Right renal pelvis (tissue), 4 donors: ENCODE measurements around the gene HCRTR2. TPM values are rescaled to one million over a fixed set of nuclear protein-coding genes. Genes with fewer than 3 reads are reported as not detected.
"Not testable (repeated sequence)": the region's sequence is repeated elsewhere in the genome, so short reads cannot be mapped to it uniquely, and the experiment has no call there.

Experiments used
- DNase-seq, 4 donors: peaks; one replicate each; pipeline ENCODE4 v3.0.0-alpha.2; 2013; ENCODE audit warnings: low read depth in 4 of 4, low spot score in 3 of 4, missing footprints in 1 of 4
- polyA plus RNA-seq, 4 donors: library from polyadenylated mRNA; unstranded; fragments of 120-200 nt; gene quantifications; one replicate each; pipeline ENCODE4 v1.2.1, GENCODE V29; 2013; ENCODE audit not compliant: insufficient read length in 4 of 4

HCRTR2 gene
- under 1 TPM; 0.18 to 0.47 (median 0.39) TPM for polyA plus RNA-seq

DNA sequence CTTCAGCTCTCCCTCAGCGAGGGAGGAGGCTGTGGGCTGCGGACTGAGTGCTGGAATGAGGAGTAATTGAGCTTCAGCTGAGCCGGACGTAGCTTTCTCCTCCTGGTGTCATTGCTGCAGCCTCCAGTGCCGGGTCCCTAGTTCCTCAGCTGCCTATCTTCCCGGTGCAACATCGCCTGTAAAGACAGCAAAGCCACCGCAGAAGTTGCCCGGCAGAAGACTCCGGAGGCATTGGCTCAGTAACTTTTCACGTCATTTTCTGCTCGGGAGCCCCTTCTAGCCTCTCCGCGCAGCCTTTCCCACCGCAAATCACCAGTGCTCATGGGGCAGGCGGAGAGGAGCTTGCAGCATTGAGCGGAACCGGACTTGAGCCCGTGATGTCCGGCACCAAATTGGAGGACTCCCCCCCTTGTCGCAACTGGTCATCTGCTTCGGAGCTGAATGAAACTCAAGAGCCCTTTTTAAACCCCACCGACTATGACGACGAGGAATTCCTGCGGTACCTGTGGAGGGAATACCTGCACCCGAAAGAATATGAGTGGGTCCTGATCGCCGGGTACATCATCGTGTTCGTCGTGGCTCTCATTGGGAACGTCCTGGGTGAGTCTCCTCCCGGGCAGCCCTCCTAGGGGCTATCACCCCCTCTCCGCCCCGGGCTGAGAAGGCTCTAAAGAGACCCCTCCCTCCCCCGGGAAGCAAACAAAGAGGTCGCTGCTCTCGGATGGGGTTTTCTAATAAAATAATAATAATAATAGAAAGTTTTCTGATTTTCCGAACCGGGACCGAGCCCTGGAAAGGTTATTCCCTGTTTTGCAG, at the start of gene HCRTR2:
Gene HCRTR2, plus strand, starts transcription at position 305 of the 816 bp plus-strand sequence. Its CDS starts 73 bp downstream, at position 378.
- DNase-seq: no peak

DNA sequence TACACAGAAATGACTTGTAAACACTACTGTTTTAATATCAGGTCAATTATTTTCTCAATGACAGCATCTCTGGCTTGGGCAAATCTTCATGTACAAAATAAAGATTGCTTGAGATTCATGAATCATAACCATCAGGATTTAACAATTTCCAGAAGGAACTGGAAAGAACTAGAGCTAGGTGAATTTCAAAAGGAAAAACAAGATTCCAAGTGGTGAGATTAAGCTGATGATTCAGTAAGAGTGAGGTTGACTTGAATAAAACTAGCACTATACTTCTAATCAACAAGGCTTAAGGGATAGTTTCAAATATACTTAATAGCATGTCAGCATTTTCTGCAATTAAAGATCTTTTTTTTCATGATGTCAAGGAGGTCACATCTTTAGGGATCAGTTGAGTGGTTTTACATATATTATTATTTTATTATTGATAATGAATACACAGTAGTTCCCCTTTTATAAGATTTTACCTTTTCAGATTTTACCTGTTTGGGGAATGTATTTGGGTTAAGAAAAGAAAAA, 43.5 kb upstream of the HCRTR2 start:
- DNase-seq: no peak

DNA sequence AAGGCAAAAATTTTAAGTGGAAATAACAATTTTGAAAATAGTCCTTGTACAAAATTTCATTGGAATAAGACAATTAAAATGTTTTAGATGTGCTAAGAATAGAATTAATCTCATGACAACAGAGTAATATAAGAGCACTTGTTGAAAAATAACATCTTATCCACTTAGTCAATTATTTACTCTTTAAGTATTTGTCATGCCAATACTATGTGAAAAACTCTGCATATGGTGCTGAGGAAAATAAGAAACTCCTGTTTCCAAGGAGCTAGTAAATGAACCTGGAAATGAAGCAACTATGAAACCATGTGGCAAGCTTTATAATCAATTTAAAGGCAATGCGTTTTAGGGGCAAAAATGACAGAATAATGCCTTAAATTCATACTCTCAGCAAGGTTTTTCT, 42.7 kb upstream of the HCRTR2 start:
- DNase-seq: no peak

DNA sequence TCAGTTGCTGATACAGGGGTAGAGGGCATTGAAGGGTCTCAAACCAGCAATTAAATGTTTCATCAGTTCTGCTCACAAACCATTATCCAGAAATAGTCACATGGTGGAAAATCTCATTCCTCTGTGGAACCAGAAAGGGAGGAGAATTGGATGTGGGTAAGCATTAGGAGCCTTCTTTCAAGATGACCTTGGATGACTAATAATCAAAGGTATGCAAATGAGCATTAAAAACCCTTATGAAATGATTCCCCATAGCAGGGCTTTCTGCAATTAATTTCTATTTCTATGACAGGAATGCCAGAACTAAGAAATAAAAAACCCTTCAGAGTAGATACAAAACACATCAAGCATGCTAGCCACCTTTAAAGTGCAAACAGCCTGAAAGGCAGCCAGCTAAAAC, 37.4 kb upstream of the HCRTR2 start:
- no peak for DNase-seq

DNA sequence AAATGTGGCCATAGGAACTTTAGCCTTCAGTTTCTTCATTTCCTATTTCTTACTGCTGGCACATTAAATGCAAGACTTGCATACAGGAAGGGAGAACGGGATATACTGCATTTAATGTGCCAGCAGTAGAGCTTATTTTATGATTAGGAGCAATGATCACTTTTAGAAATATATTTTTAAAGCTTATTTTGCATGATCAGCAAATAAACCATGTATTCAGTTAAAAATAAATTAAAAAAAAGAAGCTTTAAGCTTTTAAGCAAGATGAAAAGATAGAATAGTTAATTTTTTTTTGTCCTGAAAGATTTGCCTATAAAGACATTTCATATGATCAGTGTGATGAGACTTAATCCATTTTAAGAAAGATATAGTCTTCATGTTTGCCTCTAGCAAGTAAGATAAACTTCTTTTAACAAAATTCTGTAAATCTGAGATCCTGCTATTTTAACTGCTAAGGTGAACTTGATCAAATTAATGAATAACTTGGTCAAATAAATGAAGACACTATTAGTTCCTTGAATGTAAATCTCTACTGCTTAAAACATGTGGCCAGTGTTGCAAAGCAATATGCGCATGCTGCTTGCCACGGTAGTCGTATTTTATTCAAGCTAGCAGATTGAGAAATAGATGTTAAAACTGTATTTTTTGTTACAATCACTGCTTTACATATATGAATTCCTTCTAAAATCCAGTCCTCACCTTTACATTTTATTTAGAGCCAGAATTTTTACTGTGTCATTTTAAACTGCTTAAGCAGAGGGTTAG, 36.2 kb upstream of the HCRTR2 start:
- DNase-seq: no peak

DNA sequence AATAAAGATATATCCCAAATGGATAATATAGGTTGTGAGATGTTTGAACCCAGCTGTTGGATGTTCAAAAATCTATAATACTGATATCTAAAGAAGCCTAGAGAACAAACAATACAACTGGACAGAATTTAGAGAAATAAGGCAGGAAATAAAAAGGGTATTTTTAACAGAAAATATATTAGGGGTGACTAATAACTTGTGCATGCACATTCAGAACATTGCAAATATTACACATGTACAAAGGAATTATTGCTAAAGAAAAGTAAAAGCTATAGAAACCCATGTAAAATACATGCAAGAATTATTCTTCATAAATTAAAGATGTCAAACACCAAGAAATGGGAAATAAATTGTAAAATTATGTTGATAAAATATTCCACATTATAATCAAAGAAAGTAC, 32.7 kb upstream of the HCRTR2 start:
- DNase-seq: no peak

DNA sequence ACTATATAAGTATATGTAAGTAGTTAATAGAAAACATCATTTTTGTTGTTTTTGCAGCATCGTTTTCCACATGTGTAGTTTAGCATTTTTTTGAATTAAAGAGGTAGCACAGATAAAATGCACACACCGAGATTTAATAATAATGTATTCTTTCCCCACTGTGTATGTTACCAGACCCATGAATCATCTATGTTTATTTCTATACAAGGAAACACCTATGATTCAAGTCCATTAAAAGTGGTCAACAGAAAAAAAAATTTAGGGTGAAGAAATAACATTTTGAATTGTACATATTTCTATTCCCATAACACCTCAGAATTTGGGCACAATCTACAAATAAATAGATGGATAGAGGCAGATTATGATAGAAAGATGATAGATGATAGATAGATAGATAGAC, 31.7 kb upstream of the HCRTR2 start:
- DNase-seq: no peak

DNA sequence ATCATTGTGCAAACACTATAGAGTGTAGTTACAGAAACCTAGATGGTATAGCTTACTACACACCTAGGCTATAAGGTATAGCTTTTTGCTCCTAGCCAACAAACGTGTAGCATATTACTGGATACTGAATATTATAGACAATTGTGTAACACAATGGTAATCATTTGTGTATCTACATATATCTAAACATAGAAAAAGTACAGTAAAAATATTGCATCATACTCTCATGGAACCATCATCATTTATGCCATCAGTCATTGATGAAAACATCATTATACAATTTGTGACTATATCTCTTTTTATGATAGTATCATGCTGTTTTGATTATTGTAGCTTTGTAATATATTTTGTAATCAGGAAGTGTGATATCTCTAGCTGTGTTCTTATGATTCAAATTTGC, 21.0 kb upstream of the HCRTR2 start:
- no peak for DNase-seq

DNA sequence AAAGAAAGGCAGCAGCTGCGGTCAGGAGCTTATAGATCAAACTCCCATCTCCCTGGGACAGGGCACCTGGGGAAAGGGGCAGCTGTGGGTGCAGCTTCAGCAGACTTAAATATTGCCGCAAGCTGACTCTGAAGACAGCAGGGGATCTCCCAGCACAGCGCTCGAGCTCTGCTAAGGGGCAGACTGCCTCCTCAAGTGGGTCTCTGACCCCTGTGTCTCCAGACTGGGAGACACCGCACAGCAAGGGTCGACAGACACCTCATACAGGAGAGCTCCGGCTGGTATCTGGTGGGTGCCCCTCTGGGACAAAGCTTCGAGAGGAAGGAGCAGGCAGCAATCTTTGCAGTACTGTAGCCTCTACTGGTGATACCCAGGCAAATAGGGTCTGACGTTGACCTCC, 15.5 kb upstream of the HCRTR2 start:
- DNase-seq: not testable (repeated sequence)

DNA sequence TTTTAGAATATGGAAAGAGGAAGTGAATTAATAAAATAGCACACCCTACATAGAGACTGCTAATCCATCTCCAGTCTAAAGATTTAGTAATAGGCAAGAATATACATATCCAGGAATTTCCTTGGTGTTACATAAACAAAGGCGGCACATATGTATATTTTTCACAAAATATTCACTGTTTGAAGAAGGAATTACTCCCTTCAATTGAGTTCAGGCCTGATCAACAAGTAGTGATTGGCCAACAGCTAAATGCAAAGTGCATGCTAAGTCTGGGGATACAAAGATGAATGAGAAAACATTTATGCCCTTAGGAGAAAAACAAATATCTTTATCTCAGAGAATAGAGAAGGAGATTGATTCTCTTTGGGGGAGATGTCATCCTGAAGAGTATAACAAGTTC, 6.5 kb upstream of the HCRTR2 start:
- DNase-seq: no peak

DNA sequence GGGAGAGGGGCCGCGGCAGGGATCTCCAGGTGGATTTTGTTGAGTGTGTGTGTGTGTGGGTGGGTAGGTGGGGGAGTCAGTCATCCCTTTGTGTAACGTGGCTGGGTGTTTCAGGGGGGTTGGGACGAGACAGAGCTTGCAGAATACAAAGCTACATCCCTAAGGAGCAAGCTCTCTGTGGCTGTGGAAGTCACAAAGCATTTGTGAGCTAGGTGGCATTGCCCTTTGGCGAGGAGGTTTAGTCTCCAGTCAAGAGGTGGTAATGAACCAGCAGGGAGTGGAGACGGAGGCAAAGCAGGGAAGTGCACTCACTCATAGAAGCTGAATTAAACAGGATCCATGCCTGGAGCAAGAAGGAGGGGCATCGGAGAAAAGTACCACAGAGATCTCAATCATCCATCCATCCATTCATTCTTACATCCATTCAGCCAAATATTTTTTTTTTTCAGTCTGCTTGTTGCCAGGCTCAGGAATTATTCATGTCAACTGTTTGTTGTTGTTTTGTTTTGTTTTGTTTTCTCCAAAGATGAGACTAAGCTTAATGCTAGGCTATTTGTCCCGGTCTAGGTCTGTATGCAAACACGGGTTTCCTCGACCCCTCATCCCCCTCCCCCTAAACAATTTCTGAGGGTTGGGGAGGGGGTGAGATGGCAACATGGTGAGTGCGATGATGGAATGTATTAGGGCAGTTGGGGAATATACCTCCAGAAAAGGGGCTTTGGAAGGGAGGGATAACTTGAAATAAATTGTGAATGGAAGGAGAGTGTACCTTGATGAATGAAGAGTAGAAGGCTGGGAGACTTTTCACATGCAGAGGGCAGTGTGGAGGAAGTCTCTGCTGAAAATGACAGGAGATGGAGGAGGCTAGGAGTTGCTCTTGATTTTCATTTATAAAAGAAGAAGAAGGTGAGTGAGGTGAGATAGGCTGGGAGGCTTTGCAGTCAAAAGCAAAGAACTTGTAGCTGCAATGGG, 1.0 kb downstream of the HCRTR2 start:
- no peak for DNase-seq

DNA sequence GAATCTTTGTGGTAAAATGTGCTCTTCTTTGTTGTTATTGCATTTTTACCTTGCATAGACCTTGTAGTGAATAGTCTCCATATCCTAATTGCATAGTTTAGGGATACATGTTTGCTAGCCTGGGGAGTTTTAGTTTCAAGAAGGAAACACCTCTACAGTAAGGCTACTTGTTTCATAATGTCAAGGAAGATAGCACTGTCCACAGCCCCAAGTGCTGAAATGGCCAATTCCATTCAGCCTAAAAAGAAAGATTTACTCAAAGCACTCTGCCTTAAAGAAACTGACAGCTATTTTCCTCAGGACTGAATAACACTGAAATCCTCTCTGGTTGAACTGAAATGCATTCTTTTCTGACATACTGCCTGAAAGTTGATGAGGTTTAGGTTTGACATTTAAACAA, 2.6 kb downstream of the HCRTR2 start:
- DNase-seq: no peak

DNA sequence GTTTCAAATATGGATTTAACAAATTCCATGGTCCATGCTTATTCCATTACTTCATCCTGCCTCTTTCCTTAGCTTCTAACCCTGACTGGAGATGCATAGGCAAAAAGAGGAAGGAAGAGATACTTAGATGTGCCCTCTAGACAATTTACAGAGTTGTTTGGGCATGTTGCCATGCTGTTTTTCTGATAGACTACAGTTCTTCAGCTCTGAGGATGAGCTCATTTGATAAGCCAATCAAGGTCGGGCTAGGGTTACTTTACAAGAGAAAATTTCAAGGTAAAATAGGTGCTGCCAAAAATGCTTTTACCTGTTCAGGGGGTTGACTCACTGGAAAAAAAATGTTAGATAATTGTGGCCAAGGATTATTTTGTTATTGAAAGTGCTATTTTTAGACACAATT, 5.9 kb downstream of the HCRTR2 start:
- DNase-seq: no peak

DNA sequence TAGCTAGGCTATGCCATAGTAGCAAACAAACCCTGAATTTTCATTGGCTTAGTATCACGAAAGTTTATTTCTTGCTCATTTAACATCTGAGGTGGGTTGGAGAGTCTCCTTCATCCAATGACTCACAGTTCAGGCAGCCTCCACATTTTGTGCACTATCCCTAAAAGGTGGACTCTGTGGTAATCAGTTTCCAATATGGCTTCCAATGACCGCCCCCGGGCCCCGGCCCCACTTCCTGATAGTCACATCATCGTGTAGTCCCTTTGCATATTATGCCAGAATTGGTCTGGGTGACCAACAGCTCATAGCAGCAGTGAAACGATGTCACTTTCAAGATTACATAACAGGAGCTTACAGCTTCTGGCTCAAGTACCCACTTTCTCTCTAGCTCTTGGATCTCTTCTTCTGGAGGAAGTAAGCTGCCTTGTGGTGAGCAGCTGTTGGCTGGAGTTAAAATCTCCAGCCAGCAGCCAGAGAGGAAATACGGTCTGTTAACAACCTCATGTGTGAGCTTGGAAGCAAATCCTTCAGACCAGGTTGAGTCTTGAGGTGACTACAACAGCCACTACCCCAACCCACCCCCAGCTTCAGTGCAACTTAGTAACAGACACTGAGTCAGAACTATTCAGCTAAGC, 7.8 kb downstream of the HCRTR2 start:
- no peak for DNase-seq

DNA sequence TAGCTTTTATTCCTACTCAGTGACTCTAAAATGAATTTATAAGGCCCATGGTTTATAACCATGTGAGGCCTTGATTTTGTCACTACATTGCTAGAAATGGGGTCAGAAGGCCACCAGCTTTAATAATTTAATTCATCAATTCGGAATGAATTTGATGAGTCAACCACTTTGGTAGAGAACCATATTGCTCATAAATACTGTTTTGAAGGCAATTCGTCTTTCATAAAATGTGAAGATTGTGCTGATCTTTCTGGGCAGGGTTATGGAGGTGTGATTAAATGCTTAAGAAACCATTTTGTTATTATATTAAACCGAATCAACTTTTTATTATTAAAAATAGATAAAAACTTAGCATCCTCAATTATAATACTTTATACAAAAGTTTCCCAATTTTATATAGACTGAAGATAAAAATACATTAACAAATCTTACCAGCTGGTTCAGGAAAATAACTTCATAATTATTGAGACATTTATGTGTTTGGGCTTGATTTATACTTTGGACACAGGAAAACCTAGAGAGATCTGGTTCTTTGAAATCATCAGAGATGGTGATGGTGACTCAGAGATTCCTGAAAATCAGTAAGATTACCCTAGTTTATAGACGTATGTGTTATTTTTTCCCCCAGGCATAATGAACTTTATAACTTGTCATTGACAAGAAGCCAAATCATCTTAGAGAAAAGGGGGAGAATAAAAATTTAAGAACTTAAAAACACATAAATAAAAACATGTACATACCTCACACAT, 10.6 kb downstream of the HCRTR2 start:
- DNase-seq: no peak

DNA sequence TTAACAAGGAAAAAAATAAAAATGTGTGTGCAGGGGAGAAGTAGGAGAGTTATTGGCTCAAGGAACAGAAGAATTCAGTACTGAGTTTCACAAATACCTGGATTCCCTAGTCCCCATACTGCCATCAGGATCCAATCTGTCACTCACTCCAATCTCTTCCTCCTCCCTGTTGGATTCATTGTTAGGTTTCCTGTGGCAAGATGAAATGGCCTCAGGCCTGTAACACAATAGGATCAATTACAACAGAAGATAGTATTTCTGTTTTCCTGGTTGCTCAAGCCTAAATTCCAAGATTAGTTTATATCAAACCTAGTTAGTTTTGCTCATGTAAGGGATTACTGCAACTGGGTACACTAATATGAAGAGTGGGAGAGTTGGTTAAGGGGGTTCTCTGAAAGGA, 24.4 kb downstream of the HCRTR2 start:
- no peak for DNase-seq

DNA sequence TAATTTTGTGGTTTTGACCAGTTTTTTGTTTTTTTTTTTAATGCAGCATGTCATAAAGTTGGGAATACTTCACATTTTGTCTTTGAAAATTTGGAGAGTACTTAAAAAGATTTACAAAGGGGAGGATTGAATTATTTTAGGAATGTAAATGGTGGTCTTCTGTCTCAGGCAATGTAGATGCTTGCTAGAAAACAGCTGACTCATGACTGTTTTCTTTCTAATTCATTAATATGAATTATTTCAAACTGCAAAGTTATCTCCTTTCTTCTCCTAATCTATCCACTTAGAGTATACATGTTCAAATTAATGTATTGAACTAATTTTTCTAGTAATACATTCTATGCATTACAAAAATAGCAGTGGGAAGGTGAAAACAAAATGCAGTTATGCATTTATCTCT, 24.9 kb downstream of the HCRTR2 start:
- no peak for DNase-seq

DNA sequence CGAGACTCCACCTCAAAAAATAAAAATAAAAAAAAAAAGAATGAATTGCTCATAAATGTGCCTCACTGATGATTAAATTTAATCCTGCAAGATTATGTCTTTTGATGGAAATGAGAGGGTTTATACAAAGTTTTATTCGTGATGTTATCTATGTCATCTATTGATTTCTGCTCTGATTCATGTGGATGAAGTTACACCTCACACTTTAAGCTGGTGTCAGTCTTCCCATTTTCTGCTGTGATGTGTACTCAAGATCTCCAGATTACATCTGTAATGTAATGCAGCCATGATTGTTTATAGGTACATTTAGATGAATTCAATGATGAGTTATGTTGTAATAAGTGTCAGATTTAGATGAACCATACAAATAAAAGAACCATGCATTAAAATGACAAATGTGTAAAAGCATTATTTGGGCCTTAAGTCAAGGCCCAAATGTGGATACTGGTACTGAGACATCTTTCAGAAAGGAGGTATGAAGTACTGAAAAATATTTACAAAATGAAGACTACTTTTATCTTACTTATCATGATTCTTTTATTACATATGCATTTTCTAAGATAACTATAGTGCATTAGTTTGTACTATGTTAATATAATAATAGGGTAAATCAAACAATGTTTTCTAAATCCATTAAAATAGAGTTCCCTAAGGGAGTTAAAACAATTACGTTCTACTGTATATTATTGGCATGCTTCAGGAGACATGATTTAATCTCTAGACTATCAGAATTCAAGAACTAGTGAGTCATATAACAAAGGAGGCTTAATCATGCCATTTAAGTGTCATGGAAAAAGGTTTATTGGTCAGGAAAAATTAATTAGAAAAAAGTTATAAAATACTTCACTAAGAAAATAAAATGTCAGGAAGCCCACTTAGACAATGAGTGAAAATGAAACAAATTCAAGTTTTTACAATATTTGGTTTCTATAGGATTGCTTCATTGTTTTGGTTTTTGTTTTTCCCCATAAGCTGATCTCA, 34.5 kb downstream of the HCRTR2 start:
- no peak for DNase-seq
